ENCODE measurements around the gene NTM. TPM values are rescaled to one million over a fixed set of nuclear protein-coding genes. Genes with fewer than 3 reads are reported as not detected.

Gene NTM
- total and polyA plus RNA-seq, 4 experiments from 2014 or later, result not detected

GRCh38 chr11:131656179-131656838 lies 285.9 kb downstream of the NTM start:
- ChIA-PET CTCF (ENCODE audit: partially characterized antibody) (no interaction called here), POLR2A (ENCODE audit: partially characterized antibody) (no interaction called here)
- H3K27me3 Mint-ChIP-seq, result no peaks in the 10 kb centered on the region
- no peak for DNase-seq
- intact Hi-C loops (cut with micrococcal nuclease), result no loop called here
- Histone ChIP-seq H3K27me3 (ENCODE audit: insufficient read depth, low read length) (no peaks in the 10 kb centered on the region), H3K9me3 (ENCODE audit: control insufficient read depth in 1 of 2, low read length in 2 of 2) (no peaks in the 10 kb centered on the region), H3K4me1 (ENCODE audit: insufficient read depth, low read length) (no peaks in the 10 kb centered on the region), H3K36me3 (ENCODE audit: insufficient read depth, low read length) (no peaks in the 10 kb centered on the region), H3K4me3 (ENCODE audit: low read length in 2 of 2) (no peak overlapping the region), H3K27ac (ENCODE audit: low read depth, low read length) (no peak overlapping the region)
- H3K9me3 Mint-ChIP-seq, result peaks cover 0 to 2% (median 0%) of the 10 kb centered on the region in 8 donors
- H3K36me3 Mint-ChIP-seq, result no peaks in the 10 kb centered on the region
- no peaks in the 10 kb centered on the region for H3K4me1 Mint-ChIP-seq
- no peak overlapping the region for H3K27ac Mint-ChIP-seq
- no peak overlapping the region for H3K4me3 Mint-ChIP-seq

- H3K4me3 Mint-ChIP-seq, result no peak overlapping the region
- no peak overlapping the region for H3K27ac Mint-ChIP-seq
- no peak overlapping the region for H3K27ac ChIP-seq (ENCODE audit: low read depth, low read length)
- no peak for DNase-seq
- H3K9me3 ChIP-seq (ENCODE audit: control insufficient read depth in 1 of 2, low read length in 2 of 2), result no peaks in the 10 kb centered on the region
- no peaks in the 10 kb centered on the region for H3K27me3 Mint-ChIP-seq
- intact Hi-C loops (cut with micrococcal nuclease), result no loop called here
- H3K4me1 ChIP-seq (ENCODE audit: insufficient read depth, low read length), result no peaks in the 10 kb centered on the region
- peaks cover 0 to 2% (median 0%) of the 10 kb centered on the region in 8 donors for H3K9me3 Mint-ChIP-seq
- POLR2A ChIA-PET (ENCODE audit: partially characterized antibody), result no interaction called here
- no peak overlapping the region for H3K4me3 ChIP-seq (ENCODE audit: low read length in 2 of 2)
- CTCF ChIA-PET (ENCODE audit: partially characterized antibody), result interaction anchor here (0.8 kb wide), 1 partner anchor 12 kb away, joined by 3 read pairs; no protein-coding TSS in a partner anchor
- no peaks in the 10 kb centered on the region for H3K36me3 Mint-ChIP-seq
- H3K36me3 ChIP-seq (ENCODE audit: insufficient read depth, low read length), result no peaks in the 10 kb centered on the region
- no peaks in the 10 kb centered on the region for H3K27me3 ChIP-seq (ENCODE audit: insufficient read depth, low read length)
- no peaks in the 10 kb centered on the region for H3K4me1 Mint-ChIP-seq
These were observed 286.4 kb downstream of the NTM start for GRCh38 chr11:131656839-131657211.

GRCh38 chr11:131658414-131658813 lies 288.0 kb downstream of the NTM start:
- H3K27ac ChIP-seq (ENCODE audit: low read depth, low read length), result no peak overlapping the region
- no peaks in the 10 kb centered on the region for H3K9me3 ChIP-seq (ENCODE audit: control insufficient read depth in 1 of 2, low read length in 2 of 2)
- CTCF ChIA-PET (ENCODE audit: partially characterized antibody), result no interaction called here
- POLR2A ChIA-PET (ENCODE audit: partially characterized antibody), result no interaction called here
- Mint-ChIP-seq H3K9me3 (peaks cover 0 to 2% (median 0%) of the 10 kb centered on the region in 8 donors), H3K27ac (no peak overlapping the region), H3K4me3 (no peak overlapping the region), H3K27me3 (no peaks in the 10 kb centered on the region), H3K4me1 (no peaks in the 10 kb centered on the region), H3K36me3 (no peaks in the 10 kb centered on the region)
- no peak overlapping the region for H3K4me3 ChIP-seq (ENCODE audit: low read length in 2 of 2)
- no peaks in the 10 kb centered on the region for H3K4me1 ChIP-seq (ENCODE audit: insufficient read depth, low read length)
- no peak for DNase-seq
- intact Hi-C loops (cut with micrococcal nuclease), result no loop called here
- H3K36me3 ChIP-seq (ENCODE audit: insufficient read depth, low read length), result no peaks in the 10 kb centered on the region
- no peaks in the 10 kb centered on the region for H3K27me3 ChIP-seq (ENCODE audit: insufficient read depth, low read length)

- H3K36me3 ChIP-seq (ENCODE audit: insufficient read depth, low read length), result no peaks in the 10 kb centered on the region
- Mint-ChIP-seq H3K27ac (no peak overlapping the region), H3K4me3 (no peak overlapping the region), H3K9me3 (peaks cover 0 to 1% (median 0%) of the 10 kb centered on the region in 8 donors), H3K27me3 (no peaks in the 10 kb centered on the region), H3K36me3 (no peaks in the 10 kb centered on the region), H3K4me1 (no peaks in the 10 kb centered on the region)
- no peak overlapping the region for H3K4me3 ChIP-seq (ENCODE audit: low read length in 2 of 2)
- intact Hi-C loops (cut with micrococcal nuclease), result no loop called here
- no peak overlapping the region for H3K27ac ChIP-seq (ENCODE audit: low read depth, low read length)
- H3K9me3 ChIP-seq (ENCODE audit: control insufficient read depth in 1 of 2, low read length in 2 of 2), result no peaks in the 10 kb centered on the region
- DNase-seq, result no peak
- POLR2A ChIA-PET (ENCODE audit: partially characterized antibody), result no interaction called here
- no peaks in the 10 kb centered on the region for H3K27me3 ChIP-seq (ENCODE audit: insufficient read depth, low read length)
- CTCF ChIA-PET (ENCODE audit: partially characterized antibody), result no interaction called here
- no peaks in the 10 kb centered on the region for H3K4me1 ChIP-seq (ENCODE audit: insufficient read depth, low read length)
These were observed 288.5 kb downstream of the NTM start for GRCh38 chr11:131658952-131659351.

GRCh38 chr11:131659931-131660330 lies 289.5 kb downstream of the NTM start:
- Mint-ChIP-seq H3K27ac (no peak overlapping the region), H3K9me3 (no peaks in the 10 kb centered on the region), H3K27me3 (no peaks in the 10 kb centered on the region), H3K4me3 (no peak overlapping the region), H3K36me3 (no peaks in the 10 kb centered on the region), H3K4me1 (no peaks in the 10 kb centered on the region)
- ChIA-PET POLR2A (ENCODE audit: partially characterized antibody) (no interaction called here), CTCF (ENCODE audit: partially characterized antibody) (no interaction called here)
- no peaks in the 10 kb centered on the region for H3K9me3 ChIP-seq (ENCODE audit: control insufficient read depth in 1 of 2, low read length in 2 of 2)
- intact Hi-C loops (cut with micrococcal nuclease), result no loop called here
- no peaks in the 10 kb centered on the region for H3K36me3 ChIP-seq (ENCODE audit: insufficient read depth, low read length)
- no peak overlapping the region for H3K27ac ChIP-seq (ENCODE audit: low read depth, low read length)
- no peaks in the 10 kb centered on the region for H3K4me1 ChIP-seq (ENCODE audit: insufficient read depth, low read length)
- H3K27me3 ChIP-seq (ENCODE audit: insufficient read depth, low read length), result no peaks in the 10 kb centered on the region
- no peak for DNase-seq
- no peak overlapping the region for H3K4me3 ChIP-seq (ENCODE audit: low read length in 2 of 2)

- no peaks in the 10 kb centered on the region for H3K36me3 ChIP-seq (ENCODE audit: insufficient read depth, low read length)
- intact Hi-C loops (cut with micrococcal nuclease), result no loop called here
- Mint-ChIP-seq H3K9me3 (no peaks in the 10 kb centered on the region), H3K36me3 (no peaks in the 10 kb centered on the region), H3K27ac (no peak overlapping the region), H3K4me3 (no peak overlapping the region), H3K4me1 (no peaks in the 10 kb centered on the region), H3K27me3 (no peaks in the 10 kb centered on the region)
- H3K27me3 ChIP-seq (ENCODE audit: insufficient read depth, low read length), result no peaks in the 10 kb centered on the region
- no peaks in the 10 kb centered on the region for H3K9me3 ChIP-seq (ENCODE audit: control insufficient read depth in 1 of 2, low read length in 2 of 2)
- H3K4me1 ChIP-seq (ENCODE audit: insufficient read depth, low read length), result no peaks in the 10 kb centered on the region
- H3K27ac ChIP-seq (ENCODE audit: low read depth, low read length), result no peak overlapping the region
- no peak for DNase-seq
- H3K4me3 ChIP-seq (ENCODE audit: low read length in 2 of 2), result no peak overlapping the region
- POLR2A ChIA-PET (ENCODE audit: partially characterized antibody), result no interaction called here
- CTCF ChIA-PET (ENCODE audit: partially characterized antibody), result no interaction called here
These were observed 290.7 kb downstream of the NTM start for GRCh38 chr11:131661132-131661531.

- Mint-ChIP-seq H3K27me3 (no peaks in the 10 kb centered on the region), H3K4me3 (no peak overlapping the region), H3K36me3 (no peaks in the 10 kb centered on the region), H3K27ac (no peak overlapping the region), H3K4me1 (no peaks in the 10 kb centered on the region), H3K9me3 (no peaks in the 10 kb centered on the region)
- DNase-seq, result no peak
- Histone ChIP-seq H3K9me3 (ENCODE audit: control insufficient read depth in 1 of 2, low read length in 2 of 2) (no peaks in the 10 kb centered on the region), H3K27me3 (ENCODE audit: insufficient read depth, low read length) (no peaks in the 10 kb centered on the region), H3K4me3 (ENCODE audit: low read length in 2 of 2) (no peak overlapping the region), H3K36me3 (ENCODE audit: insufficient read depth, low read length) (no peaks in the 10 kb centered on the region), H3K4me1 (ENCODE audit: insufficient read depth, low read length) (no peaks in the 10 kb centered on the region), H3K27ac (ENCODE audit: low read depth, low read length) (no peak overlapping the region)
- ChIA-PET CTCF (ENCODE audit: partially characterized antibody) (interaction anchor here (0.9 kb wide), 1 partner anchor 13 kb away, joined by 3 read pairs; no protein-coding TSS in a partner anchor), POLR2A (ENCODE audit: partially characterized antibody) (no interaction called here)
- intact Hi-C loops (cut with micrococcal nuclease), result no loop called here
These were observed 292.0 kb downstream of the NTM start for GRCh38 chr11:131662317-131662972.

All from CD4-positive, alpha-beta memory T cell (primary cell).